SU-DHL-6 (cell line): ENCODE data around the gene ZNF850.
A peak's percentile ranks its signal among the peaks of the same experiment; 100 is the strongest.

ENCODE experiments used
- H2AFZ ChIP-seq: fragments of 200-600 bp; sonication (generic); 2 replicates; pipeline ENCODE4 v1.6.1; 2014; ENCODE audit warnings: low read depth, mild to moderate bottlenecking, moderate library complexity, mixed read lengths, antibody characterized with exemption, low read length; ENCODE audit not compliant: severe bottlenecking
- H3F3A ChIP-seq: fragments of 200-600 bp; shearing (Covaris generic); 2 replicates; pipeline ENCODE4 v1.6.0; 2016; ENCODE audit warnings: antibody characterized with exemption, mild to moderate bottlenecking; ENCODE audit not compliant: insufficient read depth
- H3K27ac ChIP-seq: fragments of 200-600 bp; sonication (generic); 2 replicates; pipeline ENCODE4 v1.5.1; 2016; ENCODE audit warnings: low read depth, mild to moderate bottlenecking, low read length, moderate library complexity, mixed read lengths
- H3K27me3 ChIP-seq: fragments of 200-600 bp; sonication (generic), shearing (Covaris generic); 2 replicates; pipeline ENCODE4 v1.6.0; 2014; ENCODE audit warnings: mild to moderate bottlenecking, low read length
- H3K36me3 ChIP-seq: fragments of 200-600 bp; sonication (generic); 2 replicates; pipeline ENCODE4 v1.6.1; 2014; ENCODE audit warnings: mild to moderate bottlenecking, low read length, mixed read lengths
- H3K4me2 ChIP-seq: fragments of 300-600, 200-600 bp; shearing (Covaris generic), sonication (generic); 2 replicates; pipeline ENCODE4 v1.6.0; 2014; ENCODE audit warnings: low read length, low read depth, mild to moderate bottlenecking; ENCODE audit not compliant: poor library complexity, severe bottlenecking
- H3K4me3 ChIP-seq: fragments of 200-600 bp; sonication (generic); 2 replicates; pipeline ENCODE4 v1.5.1; 2014; ENCODE audit warnings: antibody characterized with exemption, low read length, mild to moderate bottlenecking, mixed read lengths; ENCODE audit not compliant: insufficient read depth, poor library complexity, severe bottlenecking
- H3K79me2 ChIP-seq: fragments of 200-600 bp; sonication (generic); 2 replicates; pipeline ENCODE4 v1.6.1; 2014; ENCODE audit warnings: mild to moderate bottlenecking, low read length, moderate library complexity; ENCODE audit not compliant: insufficient read depth
- H3K9ac ChIP-seq: fragments of 200-600 bp; sonication (generic); 2 replicates; pipeline ENCODE4 v1.7.0; 2014; ENCODE audit warnings: mild to moderate bottlenecking, low read length
- H3K9me2 ChIP-seq: fragments of 200-600 bp; sonication (generic); replicated peaks from 2 replicates; pipeline ENCODE4 v1.6.1; 2014; ENCODE audit warnings: low read length; ENCODE audit not compliant: insufficient read depth
- H3K9me3 ChIP-seq: fragments of 200-600 bp; sonication (generic); 2 replicates; pipeline ENCODE4 v1.6.1; 2014; ENCODE audit warnings: low read length, mixed read lengths; ENCODE audit not compliant: insufficient read depth
- H4K20me1 ChIP-seq: fragments of 200-600 bp; sonication (generic); 2 replicates; pipeline ENCODE4 v1.6.1; 2014; ENCODE audit warnings: low read depth, mild to moderate bottlenecking, antibody characterized with exemption, low read length, moderate library complexity, mixed read lengths
- EZH2phosphoT487 ChIP-seq: fragments of 200-600 bp; sonication (generic), shearing (Covaris generic); conservative IDR thresholded peaks from 2 replicates; pipeline ENCODE4 v1.6.1; 2018; ENCODE audit warnings: mild to moderate bottlenecking, antibody characterized with exemption, low read length, moderate library complexity, mixed read lengths
- TF ChIP-seq, protein P1 (sequence below): fragments of 200-600 bp; sonication (generic); IDR thresholded peaks from one replicate; pipeline ENCODE4 v1.5.1; 2017; ENCODE audit warnings: antibody characterized with exemption, mild to moderate bottlenecking, low read length, moderate library complexity; ENCODE audit not compliant: insufficient read depth, poor library complexity, severe bottlenecking

Gene ZNF850

DNA sequence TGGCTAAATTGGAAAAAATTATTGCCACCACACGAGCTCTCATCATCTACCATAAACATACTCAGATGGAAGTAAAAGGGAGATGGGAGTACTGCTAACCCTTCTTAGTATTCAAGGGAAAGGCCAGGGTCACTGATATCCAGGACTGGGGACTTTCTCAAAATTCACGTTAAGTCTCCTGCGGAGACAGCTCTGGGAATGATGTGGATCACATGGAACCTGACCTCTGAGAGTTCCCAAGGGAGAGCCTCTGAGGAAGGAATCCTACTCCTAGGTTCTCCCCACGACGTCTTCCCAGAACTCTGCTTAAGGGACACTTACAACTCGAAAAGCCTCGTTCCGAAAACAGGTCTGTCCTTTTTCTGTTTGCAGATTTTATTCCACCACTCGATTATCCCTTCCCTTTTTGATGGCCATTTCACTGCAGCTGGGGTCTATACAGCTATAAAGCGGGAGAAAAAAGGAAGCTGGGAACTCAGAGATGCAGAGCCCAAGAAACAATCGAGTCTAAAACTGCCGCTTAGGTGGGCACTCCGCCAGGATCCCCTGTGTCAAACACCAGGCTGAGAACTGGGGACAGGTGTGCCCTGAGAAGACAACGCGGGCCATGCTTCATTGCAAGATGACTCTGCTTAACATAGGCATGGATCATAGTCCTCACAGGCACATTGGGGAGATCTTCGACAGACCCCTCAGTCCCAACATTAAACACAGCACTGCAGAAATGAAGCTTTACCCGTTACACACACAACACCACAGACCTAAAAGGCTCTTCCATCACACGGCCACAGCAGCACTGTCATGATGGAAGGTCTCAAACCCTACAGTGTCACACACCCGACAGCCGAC is 86.0 kb downstream of the ZNF850 start:
- Histone ChIP-seq H3K36me3 (peaks cover 36% of the 10 kb centered on the region), H3K4me2 (peak overlapping the region; percentile 76), H3K9me2 (no peaks in the 10 kb centered on the region), H3K9ac (peak overlapping the region; percentile 80), H4K20me1 (no peaks in the 10 kb centered on the region), H3F3A (no peaks in the 10 kb centered on the region), H3K9me3 (peaks cover 1% of the 10 kb centered on the region; the same call in 1 of the 2 replicates), H3K79me2 (peaks cover 34% of the 10 kb centered on the region), H3K4me3 (peak overlapping the region; percentile 76), H2AFZ (peak overlapping the region; percentile 75), H3K27me3 (no peaks in the 10 kb centered on the region), H3K27ac (no peak overlapping the region)
- no peak for TF ChIP-seq EZH2phosphoT487
- TF ChIP-seq, protein P1, sequence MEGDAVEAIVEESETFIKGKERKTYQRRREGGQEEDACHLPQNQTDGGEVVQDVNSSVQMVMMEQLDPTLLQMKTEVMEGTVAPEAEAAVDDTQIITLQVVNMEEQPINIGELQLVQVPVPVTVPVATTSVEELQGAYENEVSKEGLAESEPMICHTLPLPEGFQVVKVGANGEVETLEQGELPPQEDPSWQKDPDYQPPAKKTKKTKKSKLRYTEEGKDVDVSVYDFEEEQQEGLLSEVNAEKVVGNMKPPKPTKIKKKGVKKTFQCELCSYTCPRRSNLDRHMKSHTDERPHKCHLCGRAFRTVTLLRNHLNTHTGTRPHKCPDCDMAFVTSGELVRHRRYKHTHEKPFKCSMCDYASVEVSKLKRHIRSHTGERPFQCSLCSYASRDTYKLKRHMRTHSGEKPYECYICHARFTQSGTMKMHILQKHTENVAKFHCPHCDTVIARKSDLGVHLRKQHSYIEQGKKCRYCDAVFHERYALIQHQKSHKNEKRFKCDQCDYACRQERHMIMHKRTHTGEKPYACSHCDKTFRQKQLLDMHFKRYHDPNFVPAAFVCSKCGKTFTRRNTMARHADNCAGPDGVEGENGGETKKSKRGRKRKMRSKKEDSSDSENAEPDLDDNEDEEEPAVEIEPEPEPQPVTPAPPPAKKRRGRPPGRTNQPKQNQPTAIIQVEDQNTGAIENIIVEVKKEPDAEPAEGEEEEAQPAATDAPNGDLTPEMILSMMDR = no peak

DNA sequence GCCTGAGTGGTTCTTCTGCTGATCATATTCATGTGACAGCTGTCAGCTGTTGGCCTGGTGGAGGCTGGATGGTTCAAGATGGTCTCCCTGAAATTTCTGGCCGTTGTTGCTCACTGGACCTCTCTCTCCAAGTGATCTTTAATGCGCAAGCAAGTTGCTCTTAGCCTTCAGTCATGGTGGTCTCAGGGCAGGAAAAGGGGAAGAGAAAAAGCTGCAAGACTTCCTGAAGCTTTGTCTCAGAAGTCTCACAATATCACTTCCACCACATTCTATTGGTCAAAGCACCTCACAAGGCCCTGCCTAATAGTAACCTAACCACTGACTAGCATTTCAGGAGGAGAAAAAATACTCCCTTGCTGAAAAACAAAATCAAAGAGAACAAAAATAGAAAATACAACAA is 86.8 kb downstream of the ZNF850 start:
- no peak overlapping the region for H3K27ac ChIP-seq

DNA sequence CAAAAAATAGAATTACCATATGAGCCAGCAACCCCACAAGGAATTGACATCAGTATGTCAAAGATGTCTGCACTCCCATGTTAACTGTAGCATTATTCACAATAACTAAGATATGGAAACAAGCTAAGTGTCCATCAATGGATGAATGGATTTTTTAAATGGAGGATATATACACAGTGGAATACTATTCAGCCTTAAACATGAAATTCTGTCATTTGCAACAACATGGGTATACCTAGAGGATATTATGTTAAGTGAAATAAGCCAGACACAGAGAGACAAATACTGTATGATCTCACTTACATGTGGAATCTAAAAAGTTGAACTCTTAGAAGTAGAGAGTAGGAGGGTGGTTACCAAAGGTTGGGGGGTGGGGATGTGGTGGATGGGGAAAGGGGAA is 93.2 kb downstream of the ZNF850 start:
- H3K9me2 ChIP-seq = no peaks in the 10 kb centered on the region
- no peak overlapping the region for H2AFZ ChIP-seq
- peaks cover 13% of the 10 kb centered on the region for H3K36me3 ChIP-seq
- H3F3A ChIP-seq = no peaks in the 10 kb centered on the region
- peaks cover 3% of the 10 kb centered on the region; the same call in 1 of the 2 replicates for H3K79me2 ChIP-seq
- no peaks in the 10 kb centered on the region for H3K27me3 ChIP-seq
- H3K4me2 ChIP-seq = no peak overlapping the region
- H3K27ac ChIP-seq = no peak overlapping the region
- no peak overlapping the region for H3K9ac ChIP-seq
- no peak for TF ChIP-seq EZH2phosphoT487
- TF ChIP-seq, protein P1 = no peak
- H3K4me3 ChIP-seq = no peak overlapping the region
- H4K20me1 ChIP-seq = no peaks in the 10 kb centered on the region
- no peaks in the 10 kb centered on the region for H3K9me3 ChIP-seq

More for the DNA sequence above, 86.8 kb downstream of the ZNF850 start:
- H2AFZ ChIP-seq = no peak overlapping the region
- H3K4me2 ChIP-seq = peak overlapping the region; percentile 76
- no peaks in the 10 kb centered on the region for H3K9me3 ChIP-seq
- H3K79me2 ChIP-seq = peaks cover 33% of the 10 kb centered on the region
- no peaks in the 10 kb centered on the region for H3F3A ChIP-seq
- H4K20me1 ChIP-seq = no peaks in the 10 kb centered on the region
- peak overlapping the region; percentile 76 for H3K4me3 ChIP-seq
- H3K9ac ChIP-seq = no peak overlapping the region
- peaks cover 29% of the 10 kb centered on the region for H3K36me3 ChIP-seq
- no peaks in the 10 kb centered on the region for H3K27me3 ChIP-seq
- no peaks in the 10 kb centered on the region for H3K9me2 ChIP-seq
- TF ChIP-seq, protein P1 = no peak
- no peak for TF ChIP-seq EZH2phosphoT487
